WTC11 (cell line): ENCODE data around the gene ACRBP. TPM values are rescaled to one million over a fixed set of nuclear protein-coding genes. Genes with fewer than 3 reads are reported as not detected.

Experiments used
- ATAC-seq: fragments of 200-7000 bp; cut with Tn5 transposase; 2 replicates; pipeline ENCODE4 v1.10.0; 2021; ENCODE audit warnings: mild to moderate bottlenecking, moderate library complexity
- CTCF ChIA-PET: fragments of 300-600 bp; sonication (Branson Sonifier 250); formaldehyde crosslinking; loops from one replicate; lab custom pipeline; 2021; ENCODE audit warnings: antibody characterized with exemption; lab: Charles Lee
- POLR2A ChIA-PET: fragments of 350-600 bp; sonication (Branson Sonifier 250); formaldehyde crosslinking; loops from one replicate; lab custom pipeline; 2021; ENCODE audit warnings: antibody characterized with exemption; lab: Charles Lee
- DNase-seq: peaks from one replicate; pipeline ENCODE4 v3.0.0; 2021; ENCODE audit warnings: low spot score
- H3K27ac Mint-ChIP-seq: 2 replicates; pipeline ENCODE4 v1.8.0; 2021; ENCODE audit warnings: mixed read lengths
- H3K27me3 Mint-ChIP-seq: 2 replicates; pipeline ENCODE4 v1.8.0; 2021; ENCODE audit warnings: low read depth, mild to moderate bottlenecking, moderate library complexity, mixed read lengths
- H3K36me3 Mint-ChIP-seq: 2 replicates; pipeline ENCODE4 v1.8.0; 2021; ENCODE audit warnings: mixed read lengths
- H3K4me1 Mint-ChIP-seq: 2 replicates; pipeline ENCODE4 v1.8.0; 2022; ENCODE audit warnings: mixed read lengths
- H3K4me3 Mint-ChIP-seq: 2 replicates; pipeline ENCODE4 v1.8.0; 2021; ENCODE audit warnings: mild to moderate bottlenecking, moderate library complexity, mixed read lengths
- H3K9me3 Mint-ChIP-seq: 2 replicates; pipeline ENCODE4 v1.8.0; 2021; ENCODE audit warnings: mixed read lengths
- ARID4B ChIP-seq: sonication (generic); formaldehyde crosslinking; IDR thresholded peaks from 2 replicates; pipeline ENCODE4 v1.8.0; 2023; ENCODE audit warnings: missing genetic modification reagents, mild to moderate bottlenecking, borderline replicate concordance
- ELF4 ChIP-seq: sonication (generic); formaldehyde crosslinking; IDR thresholded peaks from 2 replicates; pipeline ENCODE4 v1.8.1; 2022; ENCODE audit warnings: low read depth, mild to moderate bottlenecking, moderate library complexity, missing genetic modification reagents
- ETV6 ChIP-seq: sonication (generic); formaldehyde crosslinking; IDR thresholded peaks from 2 replicates; pipeline ENCODE4 v1.8.1; 2022; ENCODE audit warnings: mild to moderate bottlenecking, missing genetic modification reagents
- FOXP4 ChIP-seq: sonication (generic); formaldehyde crosslinking; IDR thresholded peaks from 2 replicates; pipeline ENCODE4 v1.8.0; 2022; ENCODE audit warnings: mild to moderate bottlenecking, missing genetic modification reagents
- GABPB1 ChIP-seq: sonication (generic); formaldehyde crosslinking; IDR thresholded peaks from 2 replicates; pipeline ENCODE4 v1.8.1; 2023; ENCODE audit warnings: mild to moderate bottlenecking, missing genetic modification reagents
- JAZF1 ChIP-seq: fragments of 250-450 bp; sonication (Bioruptor Pico); IDR thresholded peaks from 2 replicates; pipeline ENCODE4 v1.9.0; 2021; ENCODE audit warnings: moderate library complexity, mild to moderate bottlenecking, inconsistent platforms
- MXD4 ChIP-seq: fragments of 250-450 bp; sonication (Bioruptor Pico); IDR thresholded peaks from 2 replicates; pipeline ENCODE4 v1.8.0; 2021; ENCODE audit warnings: mild to moderate bottlenecking, moderate library complexity, borderline replicate concordance
- NFATC4 ChIP-seq: fragments of 250-450 bp; sonication (Bioruptor Pico); IDR thresholded peaks from 2 replicates; pipeline ENCODE4 v1.9.0; 2021; ENCODE audit warnings: mild to moderate bottlenecking
- NFE2L1 ChIP-seq: sonication (generic); formaldehyde crosslinking; IDR thresholded peaks from 2 replicates; pipeline ENCODE4 v1.8.1; 2023; ENCODE audit warnings: missing genetic modification reagents
- NR1H2 ChIP-seq: sonication (generic); formaldehyde crosslinking; IDR thresholded peaks from 2 replicates; pipeline ENCODE4 v1.9.0; 2021; ENCODE audit warnings: mild to moderate bottlenecking, moderate library complexity, missing genetic modification reagents
- NR2C2 ChIP-seq: sonication (generic); formaldehyde crosslinking; IDR thresholded peaks from 2 replicates; pipeline ENCODE4 v1.8.0; 2022; ENCODE audit warnings: mild to moderate bottlenecking, missing genetic modification reagents
- RELA ChIP-seq: sonication (generic); formaldehyde crosslinking; IDR thresholded peaks from 2 replicates; pipeline ENCODE4 v1.8.1; 2022; ENCODE audit warnings: missing genetic modification reagents, mild to moderate bottlenecking, borderline replicate concordance
- TEAD1 ChIP-seq: sonication (generic); formaldehyde crosslinking; IDR thresholded peaks from 2 replicates; pipeline ENCODE4 v1.8.0; 2022; ENCODE audit warnings: mild to moderate bottlenecking, missing genetic modification reagents
- TEAD4 ChIP-seq: sonication (generic); formaldehyde crosslinking; IDR thresholded peaks from 2 replicates; pipeline ENCODE4 v1.8.0; 2022; ENCODE audit warnings: mild to moderate bottlenecking, missing genetic modification reagents
- TP53 ChIP-seq: sonication (generic); formaldehyde crosslinking; IDR thresholded peaks from 2 replicates; pipeline ENCODE4 v1.8.1; 2023; ENCODE audit warnings: mild to moderate bottlenecking, missing genetic modification reagents
- USF1 ChIP-seq: sonication (generic); formaldehyde crosslinking; IDR thresholded peaks from 2 replicates; pipeline ENCODE4 v1.8.0; 2022; ENCODE audit warnings: mild to moderate bottlenecking, missing genetic modification reagents
- ZBTB21 ChIP-seq: sonication (generic); formaldehyde crosslinking; IDR thresholded peaks from 2 replicates; pipeline ENCODE4 v1.8.1; 2023; ENCODE audit warnings: mild to moderate bottlenecking, missing genetic modification reagents, borderline replicate concordance
- ZBTB43 ChIP-seq: sonication (generic); formaldehyde crosslinking; IDR thresholded peaks from 2 replicates; pipeline ENCODE4 v1.8.1; 2023; ENCODE audit warnings: mild to moderate bottlenecking, missing genetic modification reagents
- ZNF121 ChIP-seq: sonication (generic); formaldehyde crosslinking; IDR thresholded peaks from 2 replicates; pipeline ENCODE4 v1.8.0; 2023; ENCODE audit warnings: missing genetic modification reagents
- ZNF138 ChIP-seq: sonication (generic); formaldehyde crosslinking; conservative IDR thresholded peaks from 2 replicates; pipeline ENCODE4 v1.8.1; 2022; ENCODE audit warnings: mild to moderate bottlenecking, moderate library complexity, missing genetic modification reagents
- ZNF317 ChIP-seq: sonication (generic); formaldehyde crosslinking; IDR thresholded peaks from 2 replicates; pipeline ENCODE4 v1.8.1; 2023; ENCODE audit warnings: low read depth, mild to moderate bottlenecking, moderate library complexity, missing genetic modification reagents, borderline replicate concordance
- ZNF425 ChIP-seq: fragments of 250-450 bp; sonication (Bioruptor Pico); conservative IDR thresholded peaks from 2 replicates; pipeline ENCODE4 v1.9.0; 2021; ENCODE audit warnings: mild to moderate bottlenecking
- ZNF671 ChIP-seq: fragments of 250-450 bp; sonication (Bioruptor Pico); IDR thresholded peaks from 2 replicates; pipeline ENCODE4 v1.8.0; 2021; ENCODE audit warnings: mild to moderate bottlenecking
- total RNA-seq: library from RNA; stranded (reverse); gene quantifications from 3 replicates; pipeline ENCODE4 v1.2.3, GENCODE V29; 2021
- TF ChIP-seq, protein P1 (sequence below): sonication (generic); formaldehyde crosslinking; conservative IDR thresholded peaks from 2 replicates; pipeline ENCODE4 v1.8.1; 2022; ENCODE audit warnings: mild to moderate bottlenecking, missing genetic modification reagents
- TF ChIP-seq, protein P2 (sequence below): fragments of 250-450 bp; sonication (Bioruptor Pico); IDR thresholded peaks from 2 replicates; pipeline ENCODE4 v2.1.2; 2022; ENCODE audit warnings: mild to moderate bottlenecking, moderate library complexity

ACRBP gene
- total RNA-seq, 1 experiment from 2014 or later, result 2.1 TPM

DNA sequence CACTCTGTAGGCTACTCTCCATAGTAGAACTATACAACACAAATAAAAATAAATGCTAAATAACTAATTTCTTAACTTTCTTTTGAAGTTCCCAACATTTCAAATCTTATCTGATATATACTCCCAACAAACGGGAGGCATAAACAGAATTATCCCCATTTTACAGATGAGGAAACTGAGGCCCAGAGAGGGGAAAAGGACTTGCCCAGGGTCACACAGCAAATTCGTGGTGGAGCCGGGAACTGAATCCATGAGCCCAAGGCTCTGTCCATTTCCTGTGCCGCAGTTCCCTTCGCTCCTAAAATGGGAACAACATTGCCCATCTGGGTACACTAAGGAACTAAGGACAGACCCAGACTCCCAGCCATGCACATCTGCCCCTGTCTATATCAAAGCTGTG lies 29.7 kb upstream of the ACRBP start:
- no peaks in the 10 kb centered on the region for H3K27me3 Mint-ChIP-seq
- TF ChIP-seq ZNF138 (no peak), ETV6 (CRISPR knock-in tag) (no peak), ELF4 (CRISPR knock-in tag) (no peak), ZNF671 (no peak), NFE2L1 (CRISPR knock-in tag) (no peak), USF1 (CRISPR knock-in tag) (no peak), FOXP4 (no peak), RELA (CRISPR knock-in tag) (no peak), TP53 (CRISPR knock-in tag) (no peak), NR1H2 (CRISPR knock-in tag) (no peak), NR2C2 (CRISPR knock-in tag) (no peak), ZNF425 (CRISPR knock-in tag) (no peak), GABPB1 (no peak), ZBTB43 (CRISPR knock-in tag) (no peak), ZNF121 (CRISPR knock-in tag) (no peak)
- TF ChIP-seq, protein P1, sequence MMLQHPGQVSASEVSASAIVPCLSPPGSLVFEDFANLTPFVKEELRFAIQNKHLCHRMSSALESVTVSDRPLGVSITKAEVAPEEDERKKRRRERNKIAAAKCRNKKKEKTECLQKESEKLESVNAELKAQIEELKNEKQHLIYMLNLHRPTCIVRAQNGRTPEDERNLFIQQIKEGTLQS (CRISPR knock-in tag), result no peak
- TF ChIP-seq, all 79 proteins: peak for 0
- H3K9me3 Mint-ChIP-seq, result no peaks in the 10 kb centered on the region
- POLR2A ChIA-PET, result no interaction called here
- ATAC-seq (no peak), DNase-seq (no peak)
- H3K4me3 Mint-ChIP-seq, result no peak overlapping the region
- H3K27ac Mint-ChIP-seq, result no peak overlapping the region
- H3K36me3 Mint-ChIP-seq, result peaks cover 65% of the 10 kb centered on the region
- CTCF ChIA-PET, result interaction anchor here (1.3 kb wide), 1 partner anchor 139 kb away, joined by 3 read pairs; no protein-coding TSS in a partner anchor
- H3K4me1 Mint-ChIP-seq, result no peaks in the 10 kb centered on the region

DNA sequence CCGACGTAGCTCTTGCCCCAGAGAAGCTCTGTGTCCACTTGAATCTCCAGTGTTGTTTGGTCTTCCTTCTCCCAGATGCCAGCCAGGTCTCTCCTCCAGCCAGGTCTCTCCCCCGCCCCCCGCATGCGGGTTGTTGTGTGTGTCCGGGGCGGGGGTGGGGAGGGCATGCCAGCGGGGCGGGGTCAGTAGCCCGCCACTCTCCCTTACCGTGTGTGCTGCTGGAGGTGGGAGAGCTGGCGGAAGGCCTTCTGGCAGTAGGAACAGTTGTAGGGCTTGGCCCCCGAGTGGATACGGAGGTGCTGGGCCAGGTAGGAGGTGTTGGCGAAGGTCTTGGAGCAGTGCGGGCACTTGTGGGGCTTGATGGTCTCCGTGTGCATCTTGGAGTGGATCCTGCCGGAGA lies 24.9 kb upstream of the ACRBP start:
- ChIA-PET CTCF (interaction anchor here (2.0 kb wide), 1 partner anchor 12 kb away, joined by 6 read pairs; no protein-coding TSS in a partner anchor), POLR2A (interaction anchor here (0.6 kb wide), 1 partner anchor 17 kb away, joined by 3 read pairs; the partner anchor contains the start of gene ZNF384)
- Mint-ChIP-seq H3K27ac (no peak overlapping the region), H3K4me1 (no peaks in the 10 kb centered on the region), H3K36me3 (peaks cover 83% of the 10 kb centered on the region), H3K27me3 (no peaks in the 10 kb centered on the region), H3K4me3 (no peak overlapping the region), H3K9me3 (no peaks in the 10 kb centered on the region)
- DNase-seq (no peak), ATAC-seq (no peak)
- TF ChIP-seq NR1H2 (CRISPR knock-in tag) (no peak), ZNF121 (CRISPR knock-in tag) (no peak), TEAD4 (CRISPR knock-in tag) (no peak), MXD4 (CRISPR knock-in tag) (no peak), NFE2L1 (CRISPR knock-in tag) (no peak), ZBTB21 (CRISPR knock-in tag) (no peak), ZNF671 (no peak), TEAD1 (CRISPR knock-in tag) (no peak), ARID4B (no peak), JAZF1 (no peak), ZNF317 (no peak), NFATC4 (CRISPR knock-in tag) (no peak)
- TF ChIP-seq, protein P2, sequence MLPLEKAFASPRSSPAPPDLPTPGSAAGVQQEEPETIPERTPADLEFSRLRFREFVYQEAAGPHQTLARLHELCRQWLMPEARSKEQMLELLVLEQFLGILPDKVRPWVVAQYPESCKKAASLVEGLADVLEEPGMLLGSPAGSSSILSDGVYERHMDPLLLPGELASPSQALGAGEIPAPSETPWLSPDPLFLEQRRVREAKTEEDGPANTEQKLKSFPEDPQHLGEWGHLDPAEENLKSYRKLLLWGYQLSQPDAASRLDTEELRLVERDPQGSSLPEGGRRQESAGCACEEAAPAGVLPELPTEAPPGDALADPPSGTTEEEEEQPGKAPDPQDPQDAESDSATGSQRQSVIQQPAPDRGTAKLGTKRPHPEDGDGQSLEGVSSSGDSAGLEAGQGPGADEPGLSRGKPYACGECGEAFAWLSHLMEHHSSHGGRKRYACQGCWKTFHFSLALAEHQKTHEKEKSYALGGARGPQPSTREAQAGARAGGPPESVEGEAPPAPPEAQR (CRISPR knock-in tag), result no peak
